ENCODE results near the gene RPS6KA5.

Gene RPS6KA5

DNA sequence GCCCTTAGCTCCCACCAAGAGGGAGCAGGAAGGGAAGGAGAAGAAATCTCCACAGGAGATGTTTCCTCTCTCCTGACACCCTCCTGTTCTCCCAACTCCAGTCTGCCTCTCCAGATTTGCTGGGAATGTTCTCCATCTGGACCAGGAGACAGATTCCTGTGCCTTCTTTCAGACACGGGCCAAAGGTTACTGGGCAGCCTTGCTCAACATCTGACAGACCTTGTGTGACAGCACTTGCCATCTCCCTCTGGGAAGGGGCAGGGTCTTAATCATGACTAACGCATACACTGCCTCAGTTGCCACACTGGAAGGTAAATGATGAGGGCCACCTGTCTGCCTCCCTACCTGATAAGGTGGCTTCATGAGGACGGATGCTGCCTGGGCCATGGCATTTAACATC lies 241.7 kb downstream of the RPS6KA5 start:
- Mint-ChIP-seq H3K27me3 (ENCODE audit: low read depth) (peaks cover 35% of the 10 kb centered on the region), H3K4me1 (ENCODE audit: low read depth) (peaks cover 9% of the 10 kb centered on the region), H3K9me3 (peaks cover 7% of the 10 kb centered on the region), H3K27ac (no peak overlapping the region), H3K36me3 (ENCODE audit: low read depth) (peaks cover under 1% of the 10 kb centered on the region), H3K4me3 (no peak overlapping the region)
- no peak for DNase-seq (ENCODE audit: low spot score)

GRCh38 chr14:90816681-90817436 lies 243.6 kb downstream of the RPS6KA5 start:
- H3K27ac Mint-ChIP-seq: no peak overlapping the region
- no peak for DNase-seq (ENCODE audit: low spot score)
- H3K27me3 Mint-ChIP-seq (ENCODE audit: low read depth): peaks cover 38% of the 10 kb centered on the region
- peaks cover 9% of the 10 kb centered on the region for H3K4me1 Mint-ChIP-seq (ENCODE audit: low read depth)
- H3K4me3 Mint-ChIP-seq: peak overlapping the region; percentile 56
- H3K36me3 Mint-ChIP-seq (ENCODE audit: low read depth): no peaks in the 10 kb centered on the region
- no peaks in the 10 kb centered on the region for H3K9me3 Mint-ChIP-seq

- no peak within 1 kb of the TSS for H3K27ac Mint-ChIP-seq
- H3K9me3 Mint-ChIP-seq: no peaks in the 10 kb centered on the region
- peaks cover 9% of the 10 kb centered on the region for H3K4me1 Mint-ChIP-seq (ENCODE audit: low read depth)
- H3K27me3 Mint-ChIP-seq (ENCODE audit: low read depth): peaks cover 38% of the 10 kb centered on the region
- no peaks in the 10 kb centered on the region for H3K36me3 Mint-ChIP-seq (ENCODE audit: low read depth)
- peak within 1 kb of the TSS; percentile 59 for H3K4me3 Mint-ChIP-seq
- DNase-seq (ENCODE audit: low spot score): no peak
These were observed 244.4 kb downstream of the RPS6KA5 start, which contains the start of gene TTC7B for GRCh38 chr14:90815822-90816662. Gene TTC7B, minus strand, starts transcription at chr14:90816430. Its CDS starts 135 bp downstream, at chr14:90816295.

DNA sequence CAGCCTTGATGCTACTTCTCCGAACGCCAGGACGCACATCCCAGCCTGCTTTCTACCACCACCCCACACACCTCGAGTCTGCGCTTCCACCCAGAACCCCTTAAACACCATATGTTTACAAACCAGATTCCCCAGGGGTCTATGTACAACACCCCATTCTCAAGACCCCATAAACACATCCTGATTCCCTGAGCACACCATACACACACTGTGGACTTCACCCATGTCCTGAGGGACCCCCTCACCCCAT lies 244.9 kb downstream of the RPS6KA5 start:
- no peak for DNase-seq (ENCODE audit: low spot score)
- peak overlapping the region; percentile 59 for H3K4me3 Mint-ChIP-seq
- H3K27ac Mint-ChIP-seq: no peak overlapping the region
- H3K9me3 Mint-ChIP-seq: no peaks in the 10 kb centered on the region
- peaks cover 38% of the 10 kb centered on the region for H3K27me3 Mint-ChIP-seq (ENCODE audit: low read depth)
- peaks cover 4% of the 10 kb centered on the region for H3K4me1 Mint-ChIP-seq (ENCODE audit: low read depth)
- no peaks in the 10 kb centered on the region for H3K36me3 Mint-ChIP-seq (ENCODE audit: low read depth)

DNA sequence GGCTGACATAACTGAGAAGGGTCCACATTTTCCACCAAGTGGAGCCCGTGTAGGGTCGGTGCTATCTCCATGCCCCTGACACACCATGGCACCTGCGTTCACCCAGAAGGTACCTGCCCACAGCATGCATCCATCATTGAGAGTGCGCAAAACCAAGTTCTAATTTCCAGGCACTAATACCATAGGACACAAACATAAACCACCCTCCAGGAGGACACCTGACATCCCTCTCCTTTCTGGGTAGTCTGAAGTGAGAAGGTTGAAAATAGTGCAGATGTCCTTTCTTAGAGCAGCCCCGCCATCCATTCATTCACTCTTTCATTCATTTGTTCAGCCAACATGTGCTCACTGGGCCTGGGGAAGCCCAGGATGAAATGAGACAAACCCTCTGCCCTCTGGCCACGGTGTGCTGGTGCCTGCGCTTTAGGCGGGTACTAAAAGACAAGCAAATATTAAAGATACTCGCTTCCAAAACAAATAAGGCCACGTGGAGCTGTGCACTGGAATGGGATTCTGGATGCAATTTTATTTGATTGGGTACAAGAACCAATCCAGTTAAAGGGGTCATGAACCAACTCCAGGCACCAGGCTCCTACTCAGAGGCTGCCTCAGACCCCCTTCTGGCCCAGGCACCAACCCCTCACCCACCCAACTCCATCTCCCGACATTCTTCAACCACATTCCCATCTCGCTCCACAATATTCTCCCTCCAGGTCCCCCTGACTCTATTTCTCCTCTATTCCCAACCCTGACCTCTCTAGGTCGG lies 245.5 kb downstream of the RPS6KA5 start:
- H3K36me3 Mint-ChIP-seq (ENCODE audit: low read depth): no peaks in the 10 kb centered on the region
- no peaks in the 10 kb centered on the region for H3K9me3 Mint-ChIP-seq
- no peak for DNase-seq (ENCODE audit: low spot score)
- H3K27me3 Mint-ChIP-seq (ENCODE audit: low read depth): peaks cover 38% of the 10 kb centered on the region
- peaks cover 4% of the 10 kb centered on the region for H3K4me1 Mint-ChIP-seq (ENCODE audit: low read depth)
- no peak overlapping the region for H3K27ac Mint-ChIP-seq
- peak overlapping the region; percentile 59 for H3K4me3 Mint-ChIP-seq

GRCh38 chr14:90813442-90813841 lies 247.0 kb downstream of the RPS6KA5 start:
- no peaks in the 10 kb centered on the region for H3K9me3 Mint-ChIP-seq
- no peak for DNase-seq (ENCODE audit: low spot score)
- no peaks in the 10 kb centered on the region for H3K36me3 Mint-ChIP-seq (ENCODE audit: low read depth)
- peaks cover 4% of the 10 kb centered on the region for H3K4me1 Mint-ChIP-seq (ENCODE audit: low read depth)
- no peak overlapping the region for H3K27ac Mint-ChIP-seq
- H3K27me3 Mint-ChIP-seq (ENCODE audit: low read depth): peaks cover 32% of the 10 kb centered on the region
- H3K4me3 Mint-ChIP-seq: no peak overlapping the region

GRCh38 chr14:90812109-90812508 lies 248.3 kb downstream of the RPS6KA5 start:
- Mint-ChIP-seq H3K27me3 (ENCODE audit: low read depth) (peaks cover 23% of the 10 kb centered on the region), H3K4me3 (no peak overlapping the region), H3K36me3 (ENCODE audit: low read depth) (no peaks in the 10 kb centered on the region), H3K9me3 (no peaks in the 10 kb centered on the region), H3K27ac (no peak overlapping the region), H3K4me1 (ENCODE audit: low read depth) (peaks cover 4% of the 10 kb centered on the region)
- no peak for DNase-seq (ENCODE audit: low spot score)

- Mint-ChIP-seq H3K27me3 (ENCODE audit: low read depth) (peaks cover 22% of the 10 kb centered on the region), H3K9me3 (no peaks in the 10 kb centered on the region), H3K36me3 (ENCODE audit: low read depth) (no peaks in the 10 kb centered on the region), H3K4me3 (no peak overlapping the region), H3K4me1 (ENCODE audit: low read depth) (peaks cover 4% of the 10 kb centered on the region), H3K27ac (no peak overlapping the region)
- no peak for DNase-seq (ENCODE audit: low spot score)
These were observed 248.8 kb downstream of the RPS6KA5 start for GRCh38 chr14:90811641-90812040.

GRCh38 chr14:90810806-90811205 lies 249.6 kb downstream of the RPS6KA5 start:
- Mint-ChIP-seq H3K27ac (no peak overlapping the region), H3K4me3 (no peak overlapping the region), H3K36me3 (ENCODE audit: low read depth) (no peaks in the 10 kb centered on the region), H3K9me3 (no peaks in the 10 kb centered on the region), H3K27me3 (ENCODE audit: low read depth) (peaks cover 22% of the 10 kb centered on the region), H3K4me1 (ENCODE audit: low read depth) (peaks cover 4% of the 10 kb centered on the region)
- no peak for DNase-seq (ENCODE audit: low spot score)

- no peaks in the 10 kb centered on the region for H3K36me3 Mint-ChIP-seq (ENCODE audit: low read depth)
- H3K27ac Mint-ChIP-seq: no peak overlapping the region
- peaks cover 12% of the 10 kb centered on the region for H3K27me3 Mint-ChIP-seq (ENCODE audit: low read depth)
- no peaks in the 10 kb centered on the region for H3K4me1 Mint-ChIP-seq (ENCODE audit: low read depth)
- no peaks in the 10 kb centered on the region for H3K9me3 Mint-ChIP-seq
- no peak overlapping the region for H3K4me3 Mint-ChIP-seq
- DNase-seq (ENCODE audit: low spot score): no peak
These were observed 250.7 kb downstream of the RPS6KA5 start for GRCh38 chr14:90809530-90810312.

DNA sequence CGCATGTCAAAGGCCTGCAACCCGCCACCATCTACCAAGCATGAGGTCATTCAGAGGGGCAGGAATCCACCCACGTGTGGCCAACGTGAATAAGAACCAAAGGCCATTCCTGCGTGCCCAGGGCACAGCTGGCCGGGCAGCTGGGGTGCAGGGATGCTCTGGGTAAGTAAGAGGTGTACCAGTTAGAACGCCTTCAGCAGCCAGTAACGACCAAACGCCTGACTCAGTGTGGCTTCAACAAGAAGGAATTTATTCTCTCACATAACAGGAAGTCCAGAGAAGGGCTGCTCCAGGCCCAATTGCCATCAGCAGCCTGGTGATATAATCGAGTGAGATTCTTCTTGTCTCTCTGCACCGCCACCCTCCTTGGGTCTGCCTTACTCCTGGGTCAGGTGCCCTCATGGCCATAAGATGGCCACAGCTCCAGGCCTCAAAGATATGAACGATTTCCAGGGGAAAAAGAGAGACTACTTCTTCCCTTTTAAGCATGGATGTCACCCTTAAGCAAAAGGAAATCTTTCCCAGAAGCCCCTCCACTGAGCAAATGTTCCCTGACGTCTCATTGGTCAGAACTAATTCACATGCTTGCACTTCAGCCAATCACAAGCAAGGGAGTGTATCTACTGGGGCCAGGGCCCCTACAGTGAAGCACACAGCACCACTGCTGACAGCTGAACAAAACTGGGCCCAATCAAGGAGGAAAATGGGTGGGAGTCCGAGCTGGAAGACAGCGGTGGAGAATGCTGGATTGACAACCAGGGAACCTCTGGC lies 251.5 kb downstream of the RPS6KA5 start:
- peaks cover 5% of the 10 kb centered on the region for H3K27me3 Mint-ChIP-seq (ENCODE audit: low read depth)
- no peaks in the 10 kb centered on the region for H3K9me3 Mint-ChIP-seq
- DNase-seq (ENCODE audit: low spot score): no peak
- H3K4me3 Mint-ChIP-seq: no peak overlapping the region
- no peaks in the 10 kb centered on the region for H3K36me3 Mint-ChIP-seq (ENCODE audit: low read depth)
- no peak overlapping the region for H3K27ac Mint-ChIP-seq
- no peaks in the 10 kb centered on the region for H3K4me1 Mint-ChIP-seq (ENCODE audit: low read depth)

GRCh38 chr14:90807060-90807459 lies 253.4 kb downstream of the RPS6KA5 start:
- no peak overlapping the region for H3K27ac Mint-ChIP-seq
- no peak for DNase-seq (ENCODE audit: low spot score)
- H3K36me3 Mint-ChIP-seq (ENCODE audit: low read depth): no peaks in the 10 kb centered on the region
- no peak overlapping the region for H3K4me3 Mint-ChIP-seq
- peaks cover 5% of the 10 kb centered on the region for H3K4me1 Mint-ChIP-seq (ENCODE audit: low read depth)
- no peaks in the 10 kb centered on the region for H3K27me3 Mint-ChIP-seq (ENCODE audit: low read depth)
- H3K9me3 Mint-ChIP-seq: no peaks in the 10 kb centered on the region

Measured in T-helper 2 cell treated with Interferon-gamma antibody and Interleukin-4, amounts not matched to agents 5 μg/mL and 100 μg/mL, for 36 hours (primary cell).